Epithelial cell of esophagus (primary cell): Measurements from ENCODE around the gene MMP25.
"Not testable (repeated sequence)": the region's sequence is repeated elsewhere in the genome, so short reads cannot be mapped to it uniquely, and the experiment has no call there.

Experiments used
- DNase-seq: peaks from one replicate; pipeline ENCODE4 v3.0.0; 2010; ENCODE audit warnings: low read depth
- H3K4me3 ChIP-seq: 2 replicates; pipeline ENCODE4 v1.5.1; 2011; ENCODE audit warnings: mild to moderate bottlenecking, low read length, control low read depth
- CTCF ChIP-seq: IDR thresholded peaks from 2 replicates; pipeline ENCODE4 v1.5.1; 2011; ENCODE audit warnings: low read depth, mild to moderate bottlenecking, low read length, control low read depth, inconsistent platforms; ENCODE audit not compliant: insufficient read depth; ENCODE audit errors: missing control alignments

The MMP25 gene

DNA sequence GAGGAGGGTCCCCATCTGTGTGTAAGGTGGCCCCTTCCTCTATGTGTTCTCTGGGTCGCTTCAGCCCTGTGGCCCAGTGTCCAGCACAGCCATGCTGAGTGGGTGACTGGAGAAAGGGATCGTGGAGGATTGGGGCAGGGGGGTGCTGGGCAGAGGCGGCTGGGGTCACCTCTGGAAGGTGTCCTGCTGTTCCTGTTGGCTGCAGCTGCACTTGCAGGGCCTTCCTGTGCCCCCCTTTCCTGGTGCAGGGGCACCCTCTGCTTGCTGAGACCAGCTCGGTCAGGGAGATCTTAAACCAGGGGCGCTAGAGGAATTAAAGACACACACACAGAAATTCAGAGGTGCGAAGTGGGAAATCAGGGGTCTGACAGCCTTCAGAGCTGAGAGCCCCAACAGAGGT, 30.2 kb downstream of the MMP25 start:
- no peak for DNase-seq
- TF ChIP-seq CTCF, result no peak
- H3K4me3 ChIP-seq, result no peak overlapping the region

DNA sequence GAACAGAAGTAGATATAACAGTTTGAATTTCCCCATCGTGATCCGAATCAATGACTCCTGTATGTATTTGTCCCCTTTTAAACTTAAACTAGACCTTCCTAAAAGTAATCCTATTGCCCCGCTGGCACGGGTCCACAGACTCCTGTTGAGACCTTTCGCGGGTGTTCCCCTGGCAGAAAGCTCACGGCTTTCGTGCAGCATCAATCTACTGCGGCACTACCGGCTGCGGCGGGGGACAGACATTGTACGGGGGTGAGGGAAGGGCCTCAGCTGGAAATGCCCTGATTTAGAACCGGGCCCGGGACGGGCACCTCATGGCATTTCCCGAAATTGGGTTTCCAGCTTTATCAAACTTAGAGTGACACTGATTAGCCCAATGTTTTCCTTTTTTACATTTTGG, 33.7 kb downstream of the MMP25 start:
- no peak overlapping the region for H3K4me3 ChIP-seq
- DNase-seq, result no peak
- TF ChIP-seq CTCF, result no peak

GRCh38 chr16:3081957-3082356, 35.6 kb downstream of the MMP25 start:
- DNase-seq, H3K4me3 ChIP-seq: not testable (repeated sequence)

DNA sequence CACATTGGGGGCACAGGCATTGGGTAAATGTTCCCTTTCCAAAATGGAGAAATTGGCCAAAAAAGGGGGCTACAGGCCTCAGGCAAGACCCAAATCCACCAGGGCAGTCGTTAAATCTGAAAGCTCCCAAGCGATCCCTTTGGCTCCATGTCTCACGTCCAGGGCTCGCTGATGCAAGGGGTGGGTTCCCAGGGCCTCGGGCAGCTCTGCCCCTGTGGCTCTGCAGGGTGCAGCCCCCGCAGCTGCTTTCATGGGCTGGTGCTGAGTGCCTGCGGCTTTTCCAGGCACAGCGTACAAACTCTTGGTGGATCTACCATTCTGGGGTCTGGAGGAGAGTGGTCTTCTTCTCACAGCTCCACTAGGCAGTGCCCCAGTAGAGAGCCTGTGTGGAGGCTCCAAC, 37.0 kb downstream of the MMP25 start:
- DNase-seq, H3K4me3 ChIP-seq: not testable (repeated sequence)

DNA sequence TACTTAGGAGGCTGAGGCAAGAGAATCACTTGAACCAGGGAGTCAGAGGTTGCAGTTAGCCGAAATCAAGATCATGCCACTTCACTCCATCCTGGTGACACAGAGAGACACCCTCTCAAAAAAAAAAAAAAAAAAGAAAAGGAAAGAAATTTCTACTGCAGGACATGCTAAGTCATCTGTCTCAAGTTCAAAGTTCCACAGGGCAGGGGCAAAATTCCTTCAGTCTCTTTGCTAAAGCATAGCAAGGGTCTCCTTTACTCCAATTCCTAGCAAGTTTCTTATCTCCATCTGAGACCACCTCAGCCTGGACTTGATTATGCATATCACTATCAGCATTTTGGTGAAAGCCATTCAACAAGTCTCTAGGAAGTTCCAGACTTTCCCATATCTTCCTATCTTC, 38.1 kb downstream of the MMP25 start:
- TF ChIP-seq CTCF, result no peak
- H3K4me3 ChIP-seq, result no peak overlapping the region
- no peak for DNase-seq

GRCh38 chr16:3084969-3085670, 38.8 kb downstream of the MMP25 start:
- no peak overlapping the region for H3K4me3 ChIP-seq
- TF ChIP-seq CTCF, result no peak
- DNase-seq, result no peak

- no peak overlapping the region for H3K4me3 ChIP-seq
- DNase-seq, result no peak
- TF ChIP-seq CTCF, result no peak
Measured at GRCh38 chr16:3085868-3086595, 39.7 kb downstream of the MMP25 start.

DNA sequence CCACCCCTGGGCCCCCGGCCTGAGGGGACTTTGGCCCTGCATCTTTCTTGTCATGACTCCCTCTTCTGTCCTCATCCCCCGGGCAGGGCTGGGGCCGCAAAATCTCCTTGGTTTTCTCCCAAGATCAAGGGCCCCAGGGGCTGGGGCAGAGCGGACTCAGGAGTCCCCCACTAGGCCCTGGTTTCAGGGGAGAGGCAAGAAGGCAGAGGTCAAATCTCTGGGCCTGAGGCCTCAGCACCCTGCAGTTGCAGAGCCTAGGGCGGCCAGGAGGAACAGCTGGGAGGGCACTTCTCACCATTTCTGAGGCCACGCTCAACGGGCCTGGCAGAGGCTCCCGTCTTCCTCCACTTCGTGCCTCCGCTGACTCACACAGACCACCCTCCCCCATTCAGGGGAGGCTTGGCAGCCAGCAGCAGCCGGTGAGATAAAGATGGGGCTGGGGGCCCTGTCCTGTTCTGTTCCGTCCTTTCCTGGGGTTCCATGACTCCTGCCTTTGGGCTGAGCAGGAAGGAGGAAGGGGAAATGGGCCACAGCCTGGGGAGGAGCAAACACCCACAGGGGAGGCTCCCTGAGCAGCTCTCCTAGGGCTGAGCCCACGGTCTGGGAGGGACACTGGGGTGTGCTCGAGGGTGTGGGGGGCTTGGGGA, 40.4 kb downstream of the MMP25 start:
- no peak overlapping the region for H3K4me3 ChIP-seq
- no peak for DNase-seq
- TF ChIP-seq CTCF, result no peak
